Right atrium auricular region (tissue), 2 donors: ENCODE measurements around the gene TMEM255A. TPM values are rescaled to one million over a fixed set of nuclear protein-coding genes. Genes with fewer than 3 reads are reported as not detected.
A peak's percentile ranks its signal among the peaks of the same experiment; 100 is the strongest.

Source experiments
- DNase-seq: peaks from one replicate; pipeline ENCODE4 v3.0.0-alpha.2; 2019; ENCODE audit warnings: low spot score
- H3K27ac ChIP-seq, 2 donors: fragments of 200-600 bp; sonication (generic); 1 replicate in 1 of 2; 2 replicates in 1 of 2; pipeline ENCODE4 v1.5.1; 2016 to 2019
- H3K27me3 ChIP-seq, 2 donors: fragments of 200-600 bp; sonication (generic); one replicate each; pipeline versions ENCODE4 v1.5.1 to v1.6.0; 2017 to 2019
- H3K36me3 ChIP-seq: fragments of 200-600 bp; sonication (generic); one replicate; pipeline ENCODE4 v1.5.1; 2016
- H3K4me1 ChIP-seq, 2 donors: fragments of 200-600 bp; sonication (generic); one replicate each; pipeline versions ENCODE4 v1.5.1 to v1.6.0; 2017 to 2019
- H3K4me3 ChIP-seq, 2 donors: fragments of 200-600 bp; sonication (generic); 1 replicate in 1 of 2; 2 replicates in 1 of 2; pipeline ENCODE4 v1.5.1; 2017 to 2019; ENCODE audit warnings: mild to moderate bottlenecking in 1 of 2, moderate library complexity in 1 of 2
- H3K9me3 ChIP-seq, 2 donors: fragments of 200-600 bp; sonication (generic); one replicate each; pipeline ENCODE4 v1.5.1; 2019
- total RNA-seq, 2 donors: library from RNA; depleted of rRNA; stranded (reverse); fragments of >200 nt; gene quantifications; one replicate each; pipeline ENCODE4 v1.1.0, GENCODE V29; 2016
- TF ChIP-seq, protein P1 (sequence below), 2 donors: fragments of 200-600 bp; sonication (generic); IDR thresholded peaks; one replicate each; pipeline ENCODE4 v1.5.1; 2019; ENCODE audit warnings: antibody characterized with exemption in 2 of 2

TMEM255A gene
- total RNA-seq, 2 donors from 2014 or later, result 0.70 to 0.79 TPM

DNA sequence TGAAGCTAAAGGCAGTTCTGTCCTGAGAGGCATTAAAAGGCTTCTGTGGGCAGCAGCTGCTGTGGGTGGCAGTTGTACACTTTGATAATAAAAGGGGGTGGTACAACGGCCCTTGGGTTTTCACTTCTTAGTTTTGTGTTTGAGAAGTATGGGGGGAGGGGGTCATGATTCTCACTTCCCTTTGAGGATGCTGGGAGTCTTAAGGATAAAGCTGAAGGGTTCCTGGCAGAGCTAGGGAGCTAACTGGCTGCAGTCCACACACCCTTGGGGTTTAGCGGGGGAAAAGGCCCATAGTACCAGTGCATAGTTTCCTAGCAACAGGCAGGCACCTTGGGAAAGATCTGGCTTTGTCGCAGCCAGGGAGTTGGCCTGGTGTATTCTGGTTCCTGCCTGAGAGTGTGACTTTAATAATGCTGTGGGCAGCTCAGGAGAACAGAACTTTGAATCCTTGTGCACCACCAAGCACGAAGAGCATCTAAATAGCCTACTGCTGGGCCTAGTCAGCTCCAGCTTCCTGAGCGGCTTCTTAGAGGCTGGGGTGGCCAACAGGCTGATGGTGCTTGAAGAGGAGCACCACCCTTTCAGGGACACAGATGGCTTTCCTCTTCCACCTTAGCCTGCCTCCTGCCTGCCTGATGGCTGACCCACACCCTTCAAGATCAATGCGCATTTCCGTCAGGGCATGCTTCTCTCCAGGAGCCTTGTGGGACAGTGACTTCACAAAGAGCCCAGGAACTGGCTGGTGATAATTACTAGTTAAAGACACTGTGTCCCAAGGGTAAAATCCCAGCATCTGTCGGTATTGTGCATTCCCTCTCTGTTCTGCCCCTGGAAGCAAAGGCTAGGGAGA lies 48.2 kb downstream of the TMEM255A start:
- Histone ChIP-seq H3K9me3 (no peaks in the 10 kb centered on the region), H3K4me3 (no peak overlapping the region), H3K27ac (no peak overlapping the region), H3K4me1 (no peaks in the 10 kb centered on the region), H3K27me3 (no peaks in the 10 kb centered on the region), H3K36me3 (no peaks in the 10 kb centered on the region)
- no peak for DNase-seq
- TF ChIP-seq, protein P1, sequence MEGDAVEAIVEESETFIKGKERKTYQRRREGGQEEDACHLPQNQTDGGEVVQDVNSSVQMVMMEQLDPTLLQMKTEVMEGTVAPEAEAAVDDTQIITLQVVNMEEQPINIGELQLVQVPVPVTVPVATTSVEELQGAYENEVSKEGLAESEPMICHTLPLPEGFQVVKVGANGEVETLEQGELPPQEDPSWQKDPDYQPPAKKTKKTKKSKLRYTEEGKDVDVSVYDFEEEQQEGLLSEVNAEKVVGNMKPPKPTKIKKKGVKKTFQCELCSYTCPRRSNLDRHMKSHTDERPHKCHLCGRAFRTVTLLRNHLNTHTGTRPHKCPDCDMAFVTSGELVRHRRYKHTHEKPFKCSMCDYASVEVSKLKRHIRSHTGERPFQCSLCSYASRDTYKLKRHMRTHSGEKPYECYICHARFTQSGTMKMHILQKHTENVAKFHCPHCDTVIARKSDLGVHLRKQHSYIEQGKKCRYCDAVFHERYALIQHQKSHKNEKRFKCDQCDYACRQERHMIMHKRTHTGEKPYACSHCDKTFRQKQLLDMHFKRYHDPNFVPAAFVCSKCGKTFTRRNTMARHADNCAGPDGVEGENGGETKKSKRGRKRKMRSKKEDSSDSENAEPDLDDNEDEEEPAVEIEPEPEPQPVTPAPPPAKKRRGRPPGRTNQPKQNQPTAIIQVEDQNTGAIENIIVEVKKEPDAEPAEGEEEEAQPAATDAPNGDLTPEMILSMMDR (IDR thresholded peaks at IDR 0.05), result no peak

DNA sequence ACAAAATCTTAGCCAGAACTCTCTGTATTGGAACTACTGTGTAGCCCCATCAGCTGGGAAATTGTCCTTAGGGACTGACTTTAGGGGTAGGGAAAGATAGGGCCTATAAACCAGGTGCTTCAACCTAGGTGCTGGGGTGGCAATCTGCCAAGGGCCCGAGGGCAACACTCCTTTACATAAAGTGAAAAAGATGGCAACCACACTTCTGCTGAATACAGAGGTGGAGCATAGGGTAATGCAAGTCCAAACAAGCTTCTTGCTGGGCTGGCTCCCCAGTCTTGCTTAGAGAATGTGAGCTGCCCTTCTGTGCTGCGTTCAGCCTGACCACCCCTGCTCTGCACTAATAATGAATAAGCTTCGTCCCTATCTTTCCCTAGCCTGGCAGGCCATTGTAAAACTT lies 50.9 kb downstream of the TMEM255A start:
- Histone ChIP-seq H3K9me3 (no peaks in the 10 kb centered on the region), H3K4me3 (no peak overlapping the region), H3K4me1 (no peaks in the 10 kb centered on the region), H3K27me3 (no peaks in the 10 kb centered on the region), H3K36me3 (no peaks in the 10 kb centered on the region), H3K27ac (no peak overlapping the region)
- TF ChIP-seq, protein P1 (IDR thresholded peaks at IDR 0.05), result no peak
- no peak for DNase-seq

- no peak for DNase-seq
- Histone ChIP-seq H3K4me3 (no peak overlapping the region), H3K9me3 (no peaks in the 10 kb centered on the region), H3K27me3 (no peaks in the 10 kb centered on the region), H3K27ac (no peak overlapping the region), H3K36me3 (peaks cover 5% of the 10 kb centered on the region), H3K4me1 (no peaks in the 10 kb centered on the region)
- TF ChIP-seq, protein P1 (IDR thresholded peaks at IDR 0.05), result no peak
Measured at GRCh38 chrX:120253784-120254183, 57.5 kb downstream of the TMEM255A start.

- H3K9me3 ChIP-seq, result no peaks in the 10 kb centered on the region
- H3K4me1 ChIP-seq, result no peaks in the 10 kb centered on the region
- TF ChIP-seq, protein P1 (IDR thresholded peaks at IDR 0.05), result no peak
- peaks cover 5% of the 10 kb centered on the region for H3K36me3 ChIP-seq
- DNase-seq, result no peak
- H3K27ac ChIP-seq, result peak overlapping the region; percentile 77 to 84
- H3K27me3 ChIP-seq, result no peaks in the 10 kb centered on the region
- peak overlapping the region; percentile 62 to 66 for H3K4me3 ChIP-seq
Measured at GRCh38 chrX:120251471-120252011, 59.7 kb downstream of the TMEM255A start.

DNA sequence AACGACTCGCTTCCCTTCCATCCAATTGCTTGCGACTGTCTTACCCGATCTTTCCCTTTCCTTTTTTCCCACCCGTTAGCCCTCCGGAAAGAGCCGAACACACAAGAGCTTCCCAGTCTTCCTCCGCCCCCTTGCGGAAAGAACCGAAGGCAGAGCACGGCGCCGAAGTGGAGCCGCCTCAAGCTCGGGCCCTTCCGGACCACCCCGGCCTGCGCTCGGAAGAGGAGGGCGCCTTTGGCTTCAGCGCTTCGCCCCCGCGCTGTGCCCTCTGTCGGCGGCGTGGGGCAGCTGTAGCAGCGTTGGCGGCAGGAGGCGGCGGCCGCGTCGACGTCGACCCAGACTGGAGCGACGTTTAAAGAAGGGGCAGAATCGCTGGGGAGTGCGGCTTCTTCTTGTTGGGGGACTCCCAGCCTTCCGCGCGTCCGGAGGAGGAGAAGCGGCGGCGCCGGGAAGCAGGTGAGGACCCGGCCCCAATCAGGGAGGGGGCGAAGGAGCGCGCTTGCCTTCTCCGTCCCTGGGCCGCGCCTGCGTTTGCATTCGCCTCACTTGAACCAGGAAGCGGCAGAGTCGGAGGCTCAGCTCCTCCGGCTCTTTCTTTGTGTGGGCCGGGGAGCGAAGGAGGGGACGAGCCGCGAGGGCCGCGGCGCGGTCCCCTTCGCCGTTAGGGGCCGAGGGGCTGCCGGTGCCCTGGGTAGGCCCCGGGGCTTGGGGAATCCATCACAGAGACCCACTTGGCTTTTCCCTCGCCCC lies 60.6 kb downstream of the TMEM255A start, which contains the start of gene ZBTB33:
Gene ZBTB33 (plus strand): TSS at position 291 of the 750 bp plus-strand sequence. CDS start 2,604 bp downstream, outside the sequence.
- Histone ChIP-seq H3K27ac (peak within 1 kb of the TSS; percentile 77 to 84), H3K4me3 (peak within 1 kb of the TSS; percentile 62 to 66), H3K27me3 (no peaks in the 10 kb centered on the region), H3K9me3 (no peaks in the 10 kb centered on the region), H3K36me3 (peaks cover 5% of the 10 kb centered on the region), H3K4me1 (no peaks in the 10 kb centered on the region)
- TF ChIP-seq, protein P1 (IDR thresholded peaks at IDR 0.05), result peak; percentile 39 to 71
- peak; percentile 86 for DNase-seq
